Hepatocyte (in vitro differentiated cells): ENCODE data around the gene BBIP1.

Experiments
- EZH2 ChIP-seq: fragments of 200-600 bp; sonication (generic); IDR thresholded peaks from 2 replicates; pipeline ENCODE4 v1.6.1; 2016; ENCODE audit warnings: antibody characterized with exemption, mild to moderate bottlenecking, borderline replicate concordance
- TF ChIP-seq, protein P1 (sequence below): fragments of 200-600 bp; sonication (generic); IDR thresholded peaks from 2 replicates; pipeline ENCODE4 v1.5.1; 2016; ENCODE audit warnings: antibody characterized with exemption, mild to moderate bottlenecking; ENCODE audit not compliant: poor library complexity

DNA sequence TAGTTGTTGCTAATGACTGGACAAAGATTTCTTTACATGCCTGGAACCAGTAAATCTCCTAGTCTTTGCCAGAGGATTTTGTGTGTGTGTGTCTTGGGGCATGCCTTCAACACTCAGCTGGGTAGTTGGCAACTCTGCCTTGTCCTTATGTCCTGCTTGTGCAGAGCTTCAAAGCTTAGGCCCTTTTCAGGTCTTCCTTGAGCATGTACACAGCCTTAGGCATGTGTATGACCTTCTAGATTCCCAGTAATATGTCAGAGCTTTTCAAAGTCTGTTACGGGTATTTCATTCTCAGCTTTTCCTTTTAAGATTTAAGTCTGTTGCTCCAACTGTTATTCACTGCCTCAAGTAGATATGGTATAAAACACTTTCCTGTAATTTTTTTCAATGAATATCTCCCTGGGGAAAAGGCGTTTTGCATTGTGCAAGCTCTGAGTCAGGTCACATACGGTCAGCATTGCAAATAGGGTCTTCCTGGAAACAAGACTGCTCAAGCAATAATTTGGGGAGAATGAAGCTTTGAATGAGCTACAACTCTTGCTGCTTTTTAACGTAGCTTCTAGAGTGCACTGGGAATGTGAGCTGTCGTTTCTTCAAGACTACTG, 25.9 kb upstream of the BBIP1 start:
- TF ChIP-seq, protein P1, sequence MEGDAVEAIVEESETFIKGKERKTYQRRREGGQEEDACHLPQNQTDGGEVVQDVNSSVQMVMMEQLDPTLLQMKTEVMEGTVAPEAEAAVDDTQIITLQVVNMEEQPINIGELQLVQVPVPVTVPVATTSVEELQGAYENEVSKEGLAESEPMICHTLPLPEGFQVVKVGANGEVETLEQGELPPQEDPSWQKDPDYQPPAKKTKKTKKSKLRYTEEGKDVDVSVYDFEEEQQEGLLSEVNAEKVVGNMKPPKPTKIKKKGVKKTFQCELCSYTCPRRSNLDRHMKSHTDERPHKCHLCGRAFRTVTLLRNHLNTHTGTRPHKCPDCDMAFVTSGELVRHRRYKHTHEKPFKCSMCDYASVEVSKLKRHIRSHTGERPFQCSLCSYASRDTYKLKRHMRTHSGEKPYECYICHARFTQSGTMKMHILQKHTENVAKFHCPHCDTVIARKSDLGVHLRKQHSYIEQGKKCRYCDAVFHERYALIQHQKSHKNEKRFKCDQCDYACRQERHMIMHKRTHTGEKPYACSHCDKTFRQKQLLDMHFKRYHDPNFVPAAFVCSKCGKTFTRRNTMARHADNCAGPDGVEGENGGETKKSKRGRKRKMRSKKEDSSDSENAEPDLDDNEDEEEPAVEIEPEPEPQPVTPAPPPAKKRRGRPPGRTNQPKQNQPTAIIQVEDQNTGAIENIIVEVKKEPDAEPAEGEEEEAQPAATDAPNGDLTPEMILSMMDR = no peak
- no peak for TF ChIP-seq EZH2
